ENCODE results near the gene DUSP8.

DUSP8 gene

GRCh38 chr11:1564535-1565172 lies 7.4 kb downstream of the DUSP8 start:
- DNase-seq = no peak

GRCh38 chr11:1563697-1564534 lies 8.2 kb downstream of the DUSP8 start:
- DNase-seq = no peak

- no peak for DNase-seq
Measured at GRCh38 chr11:1563149-1563638, 8.9 kb downstream of the DUSP8 start.

GRCh38 chr11:1562469-1563148 lies 9.5 kb downstream of the DUSP8 start:
- DNase-seq = no peak

- DNase-seq = no peak
Measured at GRCh38 chr11:1561955-1562354, 10.1 kb downstream of the DUSP8 start.

- DNase-seq = no peak
Measured at GRCh38 chr11:1561266-1561665, 10.8 kb downstream of the DUSP8 start.

GRCh38 chr11:1560649-1561251 lies 11.3 kb downstream of the DUSP8 start:
- no peak for DNase-seq

- no peak for DNase-seq
Measured at GRCh38 chr11:1560002-1560648, 11.9 kb downstream of the DUSP8 start.

- DNase-seq = peak; percentile 30
Measured at GRCh38 chr11:1559111-1559951, 12.7 kb downstream of the DUSP8 start.

- no peak for DNase-seq
Measured at GRCh38 chr11:1558775-1559110, 13.3 kb downstream of the DUSP8 start.

GRCh38 chr11:1557904-1558774 lies 13.9 kb downstream of the DUSP8 start:
- no peak for DNase-seq

GRCh38 chr11:1557051-1557884 lies 14.8 kb downstream of the DUSP8 start:
- no peak for DNase-seq

GRCh38 chr11:1556278-1556902 lies 15.7 kb downstream of the DUSP8 start:
- DNase-seq = no peak

GRCh38 chr11:1555713-1556153 lies 16.3 kb downstream of the DUSP8 start:
- DNase-seq = no peak

- no peak for DNase-seq
Measured at GRCh38 chr11:1554981-1555712, 16.9 kb downstream of the DUSP8 start.

GRCh38 chr11:1553808-1554594 lies 18.1 kb downstream of the DUSP8 start:
- peak; percentile 52 for DNase-seq
